ENCODE data around the gene YES1. TPM values are rescaled to one million over a fixed set of nuclear protein-coding genes. Genes with fewer than 3 reads are reported as not detected.

Gene YES1
- total and polyA plus RNA-seq, 2 of the 13 experiments (the other 11 are each of a cell fraction or from before 2014, with no cell fraction given) = 17.2 to 70.8 TPM

GRCh38 chr18:770583-770961 is 41.5 kb downstream of the YES1 start (continued):
- TF ChIP-seq ZNF276 (CRISPR knock-in tag; IDR thresholded peaks at IDR 0.05; ENCODE audit: low read depth) (no peak), TFAP4 (IDR thresholded peaks at IDR 0.05; ENCODE audit: borderline replicate concordance, low read depth) (0 out of 2 replicates have a peak, but pooled peaks have one; percentile 45), RXRB (CRISPR knock-in tag; IDR thresholded peaks at IDR 0.05; ENCODE audit: borderline replicate concordance) (peak; percentile 57; the same call in 1 of the 2 replicates), ZNF766 (CRISPR knock-in tag; IDR thresholded peaks at IDR 0.05; ENCODE audit: borderline replicate concordance) (no peak), ZNF431 (CRISPR knock-in tag; IDR thresholded peaks at IDR 0.05; ENCODE audit: borderline replicate concordance, low read depth) (no peak), ELF1 (CRISPR knock-in tag; IDR thresholded peaks at IDR 0.05) (no peak), NR2F6 (IDR thresholded peaks at IDR 0.05) (peak; percentile 73), NR2F6 (CRISPR knock-in tag; IDR thresholded peaks at IDR 0.05) (peak; percentile 59)
- TF ChIP-seq, protein P1, sequence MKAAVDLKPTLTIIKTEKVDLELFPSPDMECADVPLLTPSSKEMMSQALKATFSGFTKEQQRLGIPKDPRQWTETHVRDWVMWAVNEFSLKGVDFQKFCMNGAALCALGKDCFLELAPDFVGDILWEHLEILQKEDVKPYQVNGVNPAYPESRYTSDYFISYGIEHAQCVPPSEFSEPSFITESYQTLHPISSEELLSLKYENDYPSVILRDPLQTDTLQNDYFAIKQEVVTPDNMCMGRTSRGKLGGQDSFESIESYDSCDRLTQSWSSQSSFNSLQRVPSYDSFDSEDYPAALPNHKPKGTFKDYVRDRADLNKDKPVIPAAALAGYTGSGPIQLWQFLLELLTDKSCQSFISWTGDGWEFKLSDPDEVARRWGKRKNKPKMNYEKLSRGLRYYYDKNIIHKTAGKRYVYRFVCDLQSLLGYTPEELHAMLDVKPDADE (CRISPR knock-in tag; IDR thresholded peaks at IDR 0.05) = no peak
- TF ChIP-seq, protein P2, sequence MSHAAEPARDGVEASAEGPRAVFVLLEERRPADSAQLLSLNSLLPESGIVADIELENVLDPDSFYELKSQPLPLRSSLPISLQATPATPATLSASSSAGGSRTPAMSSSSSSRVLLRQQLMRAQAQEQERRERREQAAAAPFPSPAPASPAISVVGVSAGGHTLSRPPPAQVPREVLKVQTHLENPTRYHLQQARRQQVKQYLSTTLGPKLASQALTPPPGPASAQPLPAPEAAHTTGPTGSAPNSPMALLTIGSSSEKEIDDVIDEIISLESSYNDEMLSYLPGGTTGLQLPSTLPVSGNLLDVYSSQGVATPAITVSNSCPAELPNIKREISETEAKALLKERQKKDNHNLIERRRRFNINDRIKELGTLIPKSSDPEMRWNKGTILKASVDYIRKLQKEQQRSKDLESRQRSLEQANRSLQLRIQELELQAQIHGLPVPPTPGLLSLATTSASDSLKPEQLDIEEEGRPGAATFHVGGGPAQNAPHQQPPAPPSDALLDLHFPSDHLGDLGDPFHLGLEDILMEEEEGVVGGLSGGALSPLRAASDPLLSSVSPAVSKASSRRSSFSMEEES (CRISPR knock-in tag; IDR thresholded peaks at IDR 0.05) = 0 out of 2 replicates have a peak, but pooled peaks have one; percentile 35
- TF ChIP-seq, protein P3, sequence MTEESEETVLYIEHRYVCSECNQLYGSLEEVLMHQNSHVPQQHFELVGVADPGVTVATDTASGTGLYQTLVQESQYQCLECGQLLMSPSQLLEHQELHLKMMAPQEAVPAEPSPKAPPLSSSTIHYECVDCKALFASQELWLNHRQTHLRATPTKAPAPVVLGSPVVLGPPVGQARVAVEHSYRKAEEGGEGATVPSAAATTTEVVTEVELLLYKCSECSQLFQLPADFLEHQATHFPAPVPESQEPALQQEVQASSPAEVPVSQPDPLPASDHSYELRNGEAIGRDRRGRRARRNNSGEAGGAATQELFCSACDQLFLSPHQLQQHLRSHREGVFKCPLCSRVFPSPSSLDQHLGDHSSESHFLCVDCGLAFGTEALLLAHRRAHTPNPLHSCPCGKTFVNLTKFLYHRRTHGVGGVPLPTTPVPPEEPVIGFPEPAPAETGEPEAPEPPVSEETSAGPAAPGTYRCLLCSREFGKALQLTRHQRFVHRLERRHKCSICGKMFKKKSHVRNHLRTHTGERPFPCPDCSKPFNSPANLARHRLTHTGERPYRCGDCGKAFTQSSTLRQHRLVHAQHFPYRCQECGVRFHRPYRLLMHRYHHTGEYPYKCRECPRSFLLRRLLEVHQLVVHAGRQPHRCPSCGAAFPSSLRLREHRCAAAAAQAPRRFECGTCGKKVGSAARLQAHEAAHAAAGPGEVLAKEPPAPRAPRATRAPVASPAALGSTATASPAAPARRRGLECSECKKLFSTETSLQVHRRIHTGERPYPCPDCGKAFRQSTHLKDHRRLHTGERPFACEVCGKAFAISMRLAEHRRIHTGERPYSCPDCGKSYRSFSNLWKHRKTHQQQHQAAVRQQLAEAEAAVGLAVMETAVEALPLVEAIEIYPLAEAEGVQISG (CRISPR knock-in tag; IDR thresholded peaks at IDR 0.05) = no peak
- TF ChIP-seq, protein P4, sequence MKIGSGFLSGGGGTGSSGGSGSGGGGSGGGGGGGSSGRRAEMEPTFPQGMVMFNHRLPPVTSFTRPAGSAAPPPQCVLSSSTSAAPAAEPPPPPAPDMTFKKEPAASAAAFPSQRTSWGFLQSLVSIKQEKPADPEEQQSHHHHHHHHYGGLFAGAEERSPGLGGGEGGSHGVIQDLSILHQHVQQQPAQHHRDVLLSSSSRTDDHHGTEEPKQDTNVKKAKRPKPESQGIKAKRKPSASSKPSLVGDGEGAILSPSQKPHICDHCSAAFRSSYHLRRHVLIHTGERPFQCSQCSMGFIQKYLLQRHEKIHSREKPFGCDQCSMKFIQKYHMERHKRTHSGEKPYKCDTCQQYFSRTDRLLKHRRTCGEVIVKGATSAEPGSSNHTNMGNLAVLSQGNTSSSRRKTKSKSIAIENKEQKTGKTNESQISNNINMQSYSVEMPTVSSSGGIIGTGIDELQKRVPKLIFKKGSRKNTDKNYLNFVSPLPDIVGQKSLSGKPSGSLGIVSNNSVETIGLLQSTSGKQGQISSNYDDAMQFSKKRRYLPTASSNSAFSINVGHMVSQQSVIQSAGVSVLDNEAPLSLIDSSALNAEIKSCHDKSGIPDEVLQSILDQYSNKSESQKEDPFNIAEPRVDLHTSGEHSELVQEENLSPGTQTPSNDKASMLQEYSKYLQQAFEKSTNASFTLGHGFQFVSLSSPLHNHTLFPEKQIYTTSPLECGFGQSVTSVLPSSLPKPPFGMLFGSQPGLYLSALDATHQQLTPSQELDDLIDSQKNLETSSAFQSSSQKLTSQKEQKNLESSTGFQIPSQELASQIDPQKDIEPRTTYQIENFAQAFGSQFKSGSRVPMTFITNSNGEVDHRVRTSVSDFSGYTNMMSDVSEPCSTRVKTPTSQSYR (CRISPR knock-in tag; IDR thresholded peaks at IDR 0.05; ENCODE audit: borderline replicate concordance) = peak; percentile 87
- TF ChIP-seq, protein P5, sequence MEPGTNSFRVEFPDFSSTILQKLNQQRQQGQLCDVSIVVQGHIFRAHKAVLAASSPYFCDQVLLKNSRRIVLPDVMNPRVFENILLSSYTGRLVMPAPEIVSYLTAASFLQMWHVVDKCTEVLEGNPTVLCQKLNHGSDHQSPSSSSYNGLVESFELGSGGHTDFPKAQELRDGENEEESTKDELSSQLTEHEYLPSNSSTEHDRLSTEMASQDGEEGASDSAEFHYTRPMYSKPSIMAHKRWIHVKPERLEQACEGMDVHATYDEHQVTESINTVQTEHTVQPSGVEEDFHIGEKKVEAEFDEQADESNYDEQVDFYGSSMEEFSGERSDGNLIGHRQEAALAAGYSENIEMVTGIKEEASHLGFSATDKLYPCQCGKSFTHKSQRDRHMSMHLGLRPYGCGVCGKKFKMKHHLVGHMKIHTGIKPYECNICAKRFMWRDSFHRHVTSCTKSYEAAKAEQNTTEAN (CRISPR knock-in tag; conservative IDR thresholded peaks at IDR 0.05) = 0 out of 2 replicates have a peak, but pooled peaks have one; percentile 33

All from HepG2 (cell line).